Measurements from ENCODE around the gene GPSM1.

GPSM1 gene

GRCh38 chr9:136392538-136393449 lies 65.5 kb downstream of the GPSM1 start:
- TF ChIP-seq CTCF (IDR thresholded peaks at IDR 0.05; ENCODE audit: low read depth, low read length), result no peak
- H3K36me3 ChIP-seq, result peaks cover 85% of the 10 kb centered on the region
- DNase-seq, result no peak

GRCh38 chr9:136393531-136393930 lies 66.2 kb downstream of the GPSM1 start:
- Histone ChIP-seq H3K27me3 (ENCODE audit: insufficient read depth, low read depth, severe bottlenecking) (no peaks in the 10 kb centered on the region), H3K27ac (no peak overlapping the region), H3K9me3 (ENCODE audit: severe bottlenecking) (no peaks in the 10 kb centered on the region), H3K36me3 (peaks cover 87% of the 10 kb centered on the region), H3K4me3 (ENCODE audit: low read depth, low read length) (no peak overlapping the region)
- no peak for DNase-seq
- no peak for TF ChIP-seq CTCF (IDR thresholded peaks at IDR 0.05; ENCODE audit: low read depth, low read length)

More at GRCh38 chr9:136392538-136393449, 65.5 kb downstream of the GPSM1 start:
- Histone ChIP-seq H3K9me3 (ENCODE audit: severe bottlenecking) (no peaks in the 10 kb centered on the region), H3K27ac (no peak overlapping the region), H3K4me3 (ENCODE audit: low read depth, low read length) (no peak overlapping the region), H3K27me3 (ENCODE audit: insufficient read depth, low read depth, severe bottlenecking) (no peaks in the 10 kb centered on the region)

- TF ChIP-seq CTCF (IDR thresholded peaks at IDR 0.05; ENCODE audit: low read depth, low read length), result no peak
- H3K27me3 ChIP-seq (ENCODE audit: insufficient read depth, low read depth, severe bottlenecking), result no peaks in the 10 kb centered on the region
- H3K9me3 ChIP-seq (ENCODE audit: severe bottlenecking), result no peaks in the 10 kb centered on the region
- no peak for DNase-seq
- peaks cover 81% of the 10 kb centered on the region for H3K36me3 ChIP-seq
- no peak overlapping the region for H3K27ac ChIP-seq
- H3K4me3 ChIP-seq (ENCODE audit: low read depth, low read length), result no peak overlapping the region
Observed at GRCh38 chr9:136394312-136395019, 67.1 kb downstream of the GPSM1 start.

- DNase-seq, result no peak
- Histone ChIP-seq H3K4me3 (ENCODE audit: low read depth, low read length) (no peak overlapping the region), H3K9me3 (ENCODE audit: severe bottlenecking) (no peaks in the 10 kb centered on the region), H3K27ac (no peak overlapping the region), H3K36me3 (peaks cover 76% of the 10 kb centered on the region), H3K27me3 (ENCODE audit: insufficient read depth, low read depth, severe bottlenecking) (no peaks in the 10 kb centered on the region)
- no peak for TF ChIP-seq CTCF (IDR thresholded peaks at IDR 0.05; ENCODE audit: low read depth, low read length)
Observed at GRCh38 chr9:136395020-136395340, 67.6 kb downstream of the GPSM1 start.

- Histone ChIP-seq H3K27ac (no peak overlapping the region), H3K27me3 (ENCODE audit: insufficient read depth, low read depth, severe bottlenecking) (no peaks in the 10 kb centered on the region), H3K9me3 (ENCODE audit: severe bottlenecking) (no peaks in the 10 kb centered on the region), H3K36me3 (peaks cover 74% of the 10 kb centered on the region), H3K4me3 (ENCODE audit: low read depth, low read length) (no peak overlapping the region)
- TF ChIP-seq CTCF (IDR thresholded peaks at IDR 0.05; ENCODE audit: low read depth, low read length), result no peak
- no peak for DNase-seq
Observed at GRCh38 chr9:136395345-136396218, 68.2 kb downstream of the GPSM1 start.

Data from WERI-Rb-1 (cell line).